Mucosa of gallbladder (tissue), 1 donor: ENCODE results near the gene MUSTN1. TPM values are rescaled to one million over a fixed set of nuclear protein-coding genes. Genes with fewer than 3 reads are reported as not detected.

Experiments
- DNase-seq: peaks from one replicate; pipeline ENCODE4 v3.0.0-alpha.2; 2020; ENCODE audit warnings: low spot score
- total RNA-seq: library from RNA; stranded (reverse); gene quantifications from one replicate; pipeline ENCODE4 v1.2.1, GENCODE V29; 2021
- donor health status: DM: no; HTN: no; CAD: no.

Gene MUSTN1
- total RNA-seq, 1 donor from 2014 or later = 4.7 TPM

- DNase-seq = no peak
These were observed 29.4 kb downstream of the MUSTN1 start for GRCh38 chr3:52805270-52806039.

GRCh38 chr3:52801839-52802238 is 33.0 kb downstream of the MUSTN1 start:
- DNase-seq = no peak

GRCh38 chr3:52800079-52800478 is 34.7 kb downstream of the MUSTN1 start:
- DNase-seq = no peak

- DNase-seq = no peak
These were observed 35.8 kb downstream of the MUSTN1 start for GRCh38 chr3:52798978-52799476.

GRCh38 chr3:52798376-52798977 is 36.3 kb downstream of the MUSTN1 start:
- no peak for DNase-seq

GRCh38 chr3:52796411-52796810 is 38.4 kb downstream of the MUSTN1 start:
- no peak for DNase-seq

- no peak for DNase-seq
These were observed 39.4 kb downstream of the MUSTN1 start for GRCh38 chr3:52795298-52795900.

GRCh38 chr3:52794612-52795099 is 40.2 kb downstream of the MUSTN1 start, which contains the start of gene ITIH3:
Gene ITIH3, plus strand, starts transcription at chr3:52794796. Its CDS starts 8 bp downstream, at chr3:52794804.
- DNase-seq = no peak

- DNase-seq = no peak
These were observed 40.9 kb downstream of the MUSTN1 start for GRCh38 chr3:52793702-52794611.

- no peak for DNase-seq
These were observed 41.7 kb downstream of the MUSTN1 start for GRCh38 chr3:52792961-52793695.

GRCh38 chr3:52792413-52792812 is 42.4 kb downstream of the MUSTN1 start:
- no peak for DNase-seq

GRCh38 chr3:52791928-52792327 is 42.9 kb downstream of the MUSTN1 start:
- no peak for DNase-seq

- no peak for DNase-seq
These were observed 43.5 kb downstream of the MUSTN1 start for GRCh38 chr3:52791366-52791765.

- DNase-seq = no peak
These were observed 44.1 kb downstream of the MUSTN1 start for GRCh38 chr3:52790741-52791140.

- DNase-seq = no peak
These were observed 44.5 kb downstream of the MUSTN1 start for GRCh38 chr3:52790337-52790736.

GRCh38 chr3:52789746-52790040 is 45.1 kb downstream of the MUSTN1 start:
- no peak for DNase-seq

- no peak for DNase-seq
These were observed 45.7 kb downstream of the MUSTN1 start for GRCh38 chr3:52788890-52789745.

GRCh38 chr3:52787672-52788625 is 46.9 kb downstream of the MUSTN1 start:
- DNase-seq = no peak

GRCh38 chr3:52787246-52787645 is 47.6 kb downstream of the MUSTN1 start:
- DNase-seq = no peak
